Neural cell (in vitro differentiated cells): ENCODE measurements around the gene TGFBR2. TPM values are rescaled to one million over a fixed set of nuclear protein-coding genes. Genes with fewer than 3 reads are reported as not detected.

Experiments used
- H2AFZ ChIP-seq: fragments of 200-600, 300-800 bp; sonication (generic), shearing (Covaris generic); 2 replicates; pipeline ENCODE4 v1.6.0; 2014; ENCODE audit warnings: low read depth, mild to moderate bottlenecking, antibody characterized with exemption, low read length, moderate library complexity
- H3F3A ChIP-seq: fragments of 200-600 bp; shearing (Covaris generic); 2 replicates; pipeline ENCODE4 v1.6.1; 2016; ENCODE audit warnings: mild to moderate bottlenecking, moderate library complexity, mixed read lengths, antibody characterized with exemption, low read length; ENCODE audit not compliant: insufficient read depth, poor library complexity, severe bottlenecking
- H3K27ac ChIP-seq: fragments of 200-600, 300-800 bp; sonication (generic), shearing (Covaris generic); 2 replicates; pipeline ENCODE4 v1.5.1; 2014; ENCODE audit warnings: mild to moderate bottlenecking, low read length, moderate library complexity
- H3K27me3 ChIP-seq: fragments of 300-800, 200-600 bp; sonication (generic), shearing (Covaris generic); 2 replicates; pipeline ENCODE4 v1.6.0; 2014; ENCODE audit warnings: mild to moderate bottlenecking, low read depth, low read length, moderate library complexity; ENCODE audit not compliant: insufficient read depth
- H3K36me3 ChIP-seq: fragments of 300-800, 200-600 bp; sonication (generic), shearing (Covaris generic); 2 replicates; pipeline ENCODE4 v1.5.1; 2014; ENCODE audit warnings: mild to moderate bottlenecking, antibody characterized with exemption, low read length, moderate library complexity; ENCODE audit not compliant: insufficient read depth
- H3K4me2 ChIP-seq: fragments of 300-800, 200-600 bp; sonication (generic), shearing (Covaris generic); 2 replicates; pipeline ENCODE4 v1.6.0; 2014; ENCODE audit warnings: mild to moderate bottlenecking, low read length
- H3K4me3 ChIP-seq: fragments of 300-800, 200-600 bp; sonication (generic), shearing (Covaris generic); 2 replicates; pipeline ENCODE4 v1.5.1; 2014; ENCODE audit warnings: mild to moderate bottlenecking, low read length, moderate library complexity
- H3K79me2 ChIP-seq: fragments of 200-600 bp; shearing (Covaris generic); replicated peaks from 2 replicates; pipeline ENCODE4 v1.6.0; 2014; ENCODE audit warnings: mild to moderate bottlenecking, low read length, moderate library complexity; ENCODE audit not compliant: insufficient read depth
- H3K9ac ChIP-seq: fragments of 300-800, 200-600 bp; sonication (generic), shearing (Covaris generic); 2 replicates; pipeline ENCODE4 v1.6.1; 2016; ENCODE audit warnings: mild to moderate bottlenecking, low read length, mixed read lengths
- H3K9me2 ChIP-seq: fragments of 200-600 bp; shearing (Covaris generic); 2 replicates; pipeline ENCODE4 v1.6.1; 2016; ENCODE audit warnings: mild to moderate bottlenecking, low read length, mixed read lengths; ENCODE audit not compliant: insufficient read depth
- H3K9me3 ChIP-seq: fragments of 200-600, 300-800 bp; sonication (generic), shearing (Covaris generic); 2 replicates; pipeline ENCODE4 v1.6.1; 2016; ENCODE audit warnings: mild to moderate bottlenecking, mixed run types, low read length, moderate library complexity, mixed read lengths
- H4K20me1 ChIP-seq: fragments of 200-600 bp; shearing (Covaris generic); 2 replicates; pipeline ENCODE4 v1.6.1; 2016; ENCODE audit warnings: mild to moderate bottlenecking, mixed run types; ENCODE audit not compliant: insufficient read depth
- EP300 ChIP-seq: fragments of 450-650 bp; conservative IDR thresholded peaks from 2 replicates; pipeline ENCODE4 v1.6.1; 2014; ENCODE audit warnings: antibody characterized with exemption, mild to moderate bottlenecking, moderate library complexity; ENCODE audit not compliant: poor library complexity, severe bottlenecking
- EZH2 ChIP-seq: fragments of 200-600, 300-800 bp; shearing (Covaris generic), sonication (generic); IDR thresholded peaks from 2 replicates; pipeline ENCODE4 v1.6.1; 2014; ENCODE audit warnings: antibody characterized with exemption, low read length, borderline replicate concordance, mild to moderate bottlenecking; ENCODE audit not compliant: insufficient read depth, poor library complexity, severe bottlenecking
- MXI1 ChIP-seq: fragments of 450-650 bp; conservative IDR thresholded peaks from 2 replicates; pipeline ENCODE4 v1.6.1; 2014; ENCODE audit warnings: antibody characterized with exemption, mild to moderate bottlenecking; ENCODE audit not compliant: poor library complexity, severe bottlenecking
- POLR2AphosphoS5 ChIP-seq: IDR thresholded peaks from 2 replicates; pipeline ENCODE4 v1.6.1; 2012
- RAD21 ChIP-seq: fragments of 450-650 bp; conservative IDR thresholded peaks from 2 replicates; pipeline ENCODE4 v1.6.1; 2014; ENCODE audit warnings: antibody characterized with exemption, mild to moderate bottlenecking, moderate library complexity
- SMC3 ChIP-seq: fragments of 450-650 bp; conservative IDR thresholded peaks from 2 replicates; pipeline ENCODE4 v1.6.1; 2014; ENCODE audit warnings: antibody characterized with exemption, mild to moderate bottlenecking, moderate library complexity; ENCODE audit not compliant: poor library complexity
- TAF1 ChIP-seq: IDR thresholded peaks from 2 replicates; pipeline ENCODE4 v1.6.1; 2012; ENCODE audit warnings: low read depth
- polyA plus RNA-seq: library from polyadenylated mRNA; depleted of rRNA; stranded (reverse); fragments of >200 nt; gene quantifications from 2 replicates; pipeline ENCODE4 v1.2.3, GENCODE V29; 2014
- TF ChIP-seq, protein P1 (sequence below): fragments of 450-650 bp; IDR thresholded peaks from 2 replicates; pipeline ENCODE4 v1.5.1; 2014; ENCODE audit warnings: antibody characterized with exemption, mild to moderate bottlenecking, moderate library complexity; ENCODE audit not compliant: poor library complexity, severe bottlenecking
- TF ChIP-seq, protein P2 (sequence below): IDR thresholded peaks from 2 replicates; pipeline ENCODE4 v1.6.1; 2012; ENCODE audit warnings: borderline replicate concordance

TGFBR2 gene
- polyA plus RNA-seq, 1 donor from 2014 or later: not detected

DNA sequence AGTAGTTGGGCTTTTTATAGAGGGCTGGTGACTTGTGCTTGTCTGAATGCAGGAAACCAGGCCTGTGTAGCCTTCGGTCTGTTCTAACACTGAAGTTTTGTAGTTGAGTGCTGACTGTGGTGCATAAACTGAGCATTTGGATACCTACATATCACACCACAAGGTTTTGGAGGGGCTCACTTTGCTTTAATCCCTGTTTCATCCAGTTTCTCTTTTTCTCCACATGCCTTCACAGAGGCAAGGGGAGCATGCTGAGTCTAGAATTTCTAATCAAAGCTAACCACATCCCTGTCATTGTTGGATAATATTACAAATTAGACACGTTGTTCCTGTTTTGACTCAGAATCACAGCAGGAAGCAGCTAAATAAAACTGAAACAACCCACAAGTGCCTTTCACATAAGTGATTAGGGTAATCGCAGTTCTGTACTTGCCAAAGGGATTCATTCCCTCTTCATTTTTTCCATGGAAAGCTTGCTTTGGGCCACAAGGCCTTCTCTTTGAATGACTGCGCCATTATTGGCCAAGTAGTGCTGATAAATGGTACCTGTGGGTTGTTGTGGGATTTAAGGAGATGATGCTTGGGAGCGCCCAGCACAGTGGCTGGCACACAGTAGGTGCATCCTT lies 48.9 kb downstream of the TGFBR2 start:
- Histone ChIP-seq H4K20me1 (no peaks in the 10 kb centered on the region), H3K9me2 (no peaks in the 10 kb centered on the region), H3F3A (no peaks in the 10 kb centered on the region), H3K9ac (no peak overlapping the region), H3K4me2 (no peak overlapping the region), H3K27me3 (peaks cover 7% of the 10 kb centered on the region), H2AFZ (no peak overlapping the region), H3K9me3 (no peaks in the 10 kb centered on the region), H3K36me3 (no peaks in the 10 kb centered on the region), H3K4me3 (no peak overlapping the region), H3K79me2 (no peaks in the 10 kb centered on the region), H3K27ac (no peak overlapping the region)
- TF ChIP-seq POLR2AphosphoS5 (no peak), RAD21 (no peak)

DNA sequence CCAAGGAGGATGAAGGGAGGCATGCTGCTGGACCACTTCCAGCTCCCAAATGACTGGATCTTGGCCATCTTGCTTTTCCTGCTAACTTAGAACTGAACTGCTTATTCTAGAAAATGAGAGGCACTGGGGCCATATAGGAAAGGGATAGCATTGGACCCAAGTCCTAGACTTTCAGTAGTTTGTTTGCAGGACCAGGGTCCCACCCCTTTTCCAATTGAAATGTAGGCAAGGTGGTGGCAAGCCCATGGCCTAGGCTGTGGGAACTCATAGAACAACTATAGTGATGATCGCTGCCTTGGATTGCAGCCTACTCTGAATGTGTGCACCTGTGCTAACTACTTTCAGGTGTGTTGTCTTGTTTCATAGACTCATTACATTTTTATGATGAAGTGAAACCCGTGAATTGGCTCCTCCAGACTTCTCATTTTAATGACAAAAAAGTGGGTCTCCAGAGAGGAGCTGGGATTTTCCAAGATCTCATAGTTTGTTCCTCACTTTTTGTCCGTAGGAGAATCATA lies 50.3 kb downstream of the TGFBR2 start:
- Histone ChIP-seq H3K79me2 (no peaks in the 10 kb centered on the region), H4K20me1 (no peaks in the 10 kb centered on the region), H3K9me2 (no peaks in the 10 kb centered on the region), H3F3A (no peaks in the 10 kb centered on the region), H3K27ac (no peak overlapping the region), H2AFZ (no peak overlapping the region), H3K27me3 (peaks cover 7% of the 10 kb centered on the region), H3K36me3 (no peaks in the 10 kb centered on the region), H3K4me3 (no peak overlapping the region), H3K9me3 (no peaks in the 10 kb centered on the region), H3K9ac (no peak overlapping the region), H3K4me2 (no peak overlapping the region)
- TF ChIP-seq, protein P1, sequence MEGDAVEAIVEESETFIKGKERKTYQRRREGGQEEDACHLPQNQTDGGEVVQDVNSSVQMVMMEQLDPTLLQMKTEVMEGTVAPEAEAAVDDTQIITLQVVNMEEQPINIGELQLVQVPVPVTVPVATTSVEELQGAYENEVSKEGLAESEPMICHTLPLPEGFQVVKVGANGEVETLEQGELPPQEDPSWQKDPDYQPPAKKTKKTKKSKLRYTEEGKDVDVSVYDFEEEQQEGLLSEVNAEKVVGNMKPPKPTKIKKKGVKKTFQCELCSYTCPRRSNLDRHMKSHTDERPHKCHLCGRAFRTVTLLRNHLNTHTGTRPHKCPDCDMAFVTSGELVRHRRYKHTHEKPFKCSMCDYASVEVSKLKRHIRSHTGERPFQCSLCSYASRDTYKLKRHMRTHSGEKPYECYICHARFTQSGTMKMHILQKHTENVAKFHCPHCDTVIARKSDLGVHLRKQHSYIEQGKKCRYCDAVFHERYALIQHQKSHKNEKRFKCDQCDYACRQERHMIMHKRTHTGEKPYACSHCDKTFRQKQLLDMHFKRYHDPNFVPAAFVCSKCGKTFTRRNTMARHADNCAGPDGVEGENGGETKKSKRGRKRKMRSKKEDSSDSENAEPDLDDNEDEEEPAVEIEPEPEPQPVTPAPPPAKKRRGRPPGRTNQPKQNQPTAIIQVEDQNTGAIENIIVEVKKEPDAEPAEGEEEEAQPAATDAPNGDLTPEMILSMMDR: no peak

DNA sequence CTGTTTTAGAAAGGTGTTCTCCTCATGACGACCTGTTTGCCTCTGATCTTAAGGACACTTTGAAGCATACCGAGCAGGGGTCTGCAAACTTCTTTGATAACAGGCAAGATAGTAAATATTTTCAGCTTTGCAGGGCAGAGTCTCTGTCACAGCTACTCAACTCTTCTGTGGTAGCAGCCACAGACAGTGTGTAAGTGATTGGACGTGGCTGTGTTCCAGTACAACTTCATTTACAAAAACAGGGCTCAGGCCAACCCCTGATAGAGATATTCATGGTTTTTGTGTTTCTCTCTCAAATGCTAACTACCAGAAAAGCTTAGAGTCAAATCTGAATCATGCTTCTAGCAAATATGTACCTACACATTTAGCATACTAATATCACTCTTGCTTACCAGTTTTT lies 51.5 kb downstream of the TGFBR2 start:
- no peaks in the 10 kb centered on the region for H3K79me2 ChIP-seq
- no peak overlapping the region for H3K4me2 ChIP-seq

More for the DNA sequence above, 51.5 kb downstream of the TGFBR2 start:
- Histone ChIP-seq H3K27me3 (peaks cover 7% of the 10 kb centered on the region), H3K9me2 (peaks cover 4% of the 10 kb centered on the region), H3K36me3 (no peaks in the 10 kb centered on the region), H3K9ac (no peak overlapping the region), H2AFZ (no peak overlapping the region), H3K9me3 (no peaks in the 10 kb centered on the region), H3F3A (no peaks in the 10 kb centered on the region), H3K27ac (no peak overlapping the region), H4K20me1 (no peaks in the 10 kb centered on the region), H3K4me3 (no peak overlapping the region)
- TF ChIP-seq MXI1 (no peak), EZH2 (no peak), RAD21 (no peak), EP300 (no peak), TAF1 (no peak), POLR2AphosphoS5 (no peak), SMC3 (no peak)
- TF ChIP-seq, protein P1: no peak
- TF ChIP-seq, protein P2, sequence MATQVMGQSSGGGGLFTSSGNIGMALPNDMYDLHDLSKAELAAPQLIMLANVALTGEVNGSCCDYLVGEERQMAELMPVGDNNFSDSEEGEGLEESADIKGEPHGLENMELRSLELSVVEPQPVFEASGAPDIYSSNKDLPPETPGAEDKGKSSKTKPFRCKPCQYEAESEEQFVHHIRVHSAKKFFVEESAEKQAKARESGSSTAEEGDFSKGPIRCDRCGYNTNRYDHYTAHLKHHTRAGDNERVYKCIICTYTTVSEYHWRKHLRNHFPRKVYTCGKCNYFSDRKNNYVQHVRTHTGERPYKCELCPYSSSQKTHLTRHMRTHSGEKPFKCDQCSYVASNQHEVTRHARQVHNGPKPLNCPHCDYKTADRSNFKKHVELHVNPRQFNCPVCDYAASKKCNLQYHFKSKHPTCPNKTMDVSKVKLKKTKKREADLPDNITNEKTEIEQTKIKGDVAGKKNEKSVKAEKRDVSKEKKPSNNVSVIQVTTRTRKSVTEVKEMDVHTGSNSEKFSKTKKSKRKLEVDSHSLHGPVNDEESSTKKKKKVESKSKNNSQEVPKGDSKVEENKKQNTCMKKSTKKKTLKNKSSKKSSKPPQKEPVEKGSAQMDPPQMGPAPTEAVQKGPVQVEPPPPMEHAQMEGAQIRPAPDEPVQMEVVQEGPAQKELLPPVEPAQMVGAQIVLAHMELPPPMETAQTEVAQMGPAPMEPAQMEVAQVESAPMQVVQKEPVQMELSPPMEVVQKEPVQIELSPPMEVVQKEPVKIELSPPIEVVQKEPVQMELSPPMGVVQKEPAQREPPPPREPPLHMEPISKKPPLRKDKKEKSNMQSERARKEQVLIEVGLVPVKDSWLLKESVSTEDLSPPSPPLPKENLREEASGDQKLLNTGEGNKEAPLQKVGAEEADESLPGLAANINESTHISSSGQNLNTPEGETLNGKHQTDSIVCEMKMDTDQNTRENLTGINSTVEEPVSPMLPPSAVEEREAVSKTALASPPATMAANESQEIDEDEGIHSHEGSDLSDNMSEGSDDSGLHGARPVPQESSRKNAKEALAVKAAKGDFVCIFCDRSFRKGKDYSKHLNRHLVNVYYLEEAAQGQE: no peak
